Left forelimb (tissue), 1 donor: ENCODE results near the gene STK26.
"Not testable (repeated sequence)": the region's sequence is repeated elsewhere in the genome, so short reads cannot be mapped to it uniquely, and the experiment has no call there.

Experiments
- DNase-seq: peaks from one replicate; pipeline ENCODE4 v3.0.0-alpha.2; 2018; ENCODE audit warnings: low spot score

STK26 gene

DNA sequence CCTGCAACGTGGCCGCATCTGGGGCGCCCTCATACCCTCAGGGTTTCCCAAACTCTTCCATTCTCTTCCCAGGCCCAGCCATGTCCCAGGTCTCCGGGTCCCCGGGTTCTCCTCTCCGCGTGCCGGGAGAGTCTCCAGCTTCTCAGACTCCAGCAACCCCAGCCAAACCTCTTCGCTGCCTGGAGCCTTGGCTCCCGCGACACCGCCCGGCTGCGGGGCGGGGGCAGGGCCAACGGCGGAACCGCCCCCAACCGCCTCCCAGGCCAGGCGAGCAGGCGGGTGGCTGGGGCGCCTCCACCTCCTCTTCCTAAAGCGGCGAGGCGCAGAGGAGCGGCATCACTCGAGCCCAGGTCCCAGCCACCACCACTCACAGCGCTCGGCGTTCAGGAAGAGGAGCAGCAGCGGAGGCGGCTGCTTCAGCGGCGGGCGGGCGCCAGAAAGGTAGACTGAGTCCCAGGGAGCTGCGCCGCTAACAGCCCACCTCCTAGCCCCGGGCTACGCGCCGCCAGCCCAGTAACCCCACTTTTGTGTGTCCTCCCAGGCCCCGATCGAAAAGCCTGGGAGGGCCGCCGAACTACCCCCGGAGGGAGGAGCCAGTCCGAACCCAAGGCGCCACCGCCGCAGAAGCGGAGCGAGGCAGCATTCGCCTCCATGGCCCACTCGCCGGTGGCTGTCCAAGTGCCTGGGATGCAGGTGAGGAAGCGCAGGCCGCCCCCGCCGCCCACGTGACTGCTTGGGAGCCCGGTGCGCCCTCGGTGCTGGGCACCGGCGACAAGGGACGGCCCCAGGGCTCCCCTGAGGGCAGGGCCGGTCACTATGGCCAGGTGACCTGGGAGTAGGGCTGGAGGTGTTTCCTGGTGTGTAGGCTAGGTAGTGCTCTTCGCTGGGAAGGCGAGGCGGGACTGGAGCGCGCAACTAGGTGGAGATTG lies at the start of gene STK26:
TSS of gene STK26 (plus strand) at position 336 of the 929 bp plus-strand sequence. CDS start at position 652, 316 bp downstream.
- DNase-seq = peak; percentile 85

- no peak for DNase-seq
Measured at GRCh38 chrX:131975851-131976250, 47.3 kb upstream of the STK26 start.

DNA sequence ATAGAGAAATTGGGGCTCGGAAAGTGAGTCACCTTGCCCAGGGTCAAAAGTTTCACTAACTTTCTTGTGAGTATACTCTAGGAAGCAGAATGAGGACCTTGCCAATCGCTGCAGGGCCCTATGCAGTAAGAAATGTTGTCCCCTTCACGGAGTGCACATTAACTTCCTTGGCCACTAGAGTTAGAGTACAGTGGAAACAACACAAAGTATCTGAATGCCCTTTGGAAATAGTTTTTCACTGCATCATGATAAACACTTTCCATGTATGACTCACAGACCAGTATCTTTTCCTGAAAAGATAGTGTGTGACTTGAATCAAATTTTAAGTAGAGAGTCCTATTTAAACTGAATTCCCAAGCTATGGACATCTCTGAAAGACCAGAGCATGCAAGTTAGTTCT lies 45.5 kb upstream of the STK26 start:
- no peak for DNase-seq

DNA sequence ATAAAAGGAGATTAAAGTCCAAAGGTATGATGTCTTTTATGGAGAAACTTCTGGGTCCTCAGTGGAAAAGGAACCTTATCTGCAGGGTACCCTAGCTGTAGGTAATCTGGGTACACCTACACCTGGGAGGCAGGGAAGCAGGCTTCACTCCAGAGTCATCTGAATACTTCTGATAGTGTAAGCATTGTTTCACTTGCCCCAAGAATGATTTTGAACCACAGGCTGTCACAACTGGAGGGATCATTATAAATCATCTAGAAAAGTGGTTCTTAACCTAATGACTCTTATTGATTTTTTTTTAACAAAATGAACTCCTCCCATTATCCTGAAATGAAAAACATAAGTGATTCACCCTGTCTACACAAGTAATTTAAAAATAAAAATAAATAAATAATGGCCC lies 44.0 kb upstream of the STK26 start:
- no peak for DNase-seq

- DNase-seq = no peak
Measured at GRCh38 chrX:131985526-131986049, 37.5 kb upstream of the STK26 start.

- DNase-seq = no peak
Measured at GRCh38 chrX:131987252-131987651, 35.9 kb upstream of the STK26 start.

- no peak for DNase-seq
Measured at GRCh38 chrX:131988236-131988635, 34.9 kb upstream of the STK26 start.

DNA sequence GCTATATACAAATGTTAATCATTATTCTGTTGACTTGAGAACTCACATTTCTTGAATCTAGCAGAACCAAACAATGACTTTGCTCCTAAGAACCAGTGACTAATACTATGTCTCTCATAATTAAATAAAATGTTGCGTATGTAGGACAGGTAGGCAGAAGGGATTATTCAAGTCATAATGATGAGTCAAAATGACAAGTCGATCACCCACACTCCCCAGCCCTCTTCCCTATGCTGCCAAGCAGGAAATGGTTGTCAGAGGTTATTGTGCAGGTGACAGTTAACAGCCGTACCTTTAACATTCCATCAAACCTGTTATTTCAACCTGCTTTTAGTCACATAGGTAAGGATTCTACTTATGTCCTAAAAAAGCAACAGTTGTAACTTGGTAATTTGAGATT lies 22.0 kb upstream of the STK26 start:
- DNase-seq = no peak

GRCh38 chrX:132004728-132005127 lies 18.4 kb upstream of the STK26 start:
- no peak for DNase-seq

GRCh38 chrX:132009350-132009749 lies 13.8 kb upstream of the STK26 start:
- no peak for DNase-seq

GRCh38 chrX:132010213-132010612 lies 12.9 kb upstream of the STK26 start:
- DNase-seq = not testable (repeated sequence)

- DNase-seq = no peak
Measured at GRCh38 chrX:132015875-132016274, 7.2 kb upstream of the STK26 start.

DNA sequence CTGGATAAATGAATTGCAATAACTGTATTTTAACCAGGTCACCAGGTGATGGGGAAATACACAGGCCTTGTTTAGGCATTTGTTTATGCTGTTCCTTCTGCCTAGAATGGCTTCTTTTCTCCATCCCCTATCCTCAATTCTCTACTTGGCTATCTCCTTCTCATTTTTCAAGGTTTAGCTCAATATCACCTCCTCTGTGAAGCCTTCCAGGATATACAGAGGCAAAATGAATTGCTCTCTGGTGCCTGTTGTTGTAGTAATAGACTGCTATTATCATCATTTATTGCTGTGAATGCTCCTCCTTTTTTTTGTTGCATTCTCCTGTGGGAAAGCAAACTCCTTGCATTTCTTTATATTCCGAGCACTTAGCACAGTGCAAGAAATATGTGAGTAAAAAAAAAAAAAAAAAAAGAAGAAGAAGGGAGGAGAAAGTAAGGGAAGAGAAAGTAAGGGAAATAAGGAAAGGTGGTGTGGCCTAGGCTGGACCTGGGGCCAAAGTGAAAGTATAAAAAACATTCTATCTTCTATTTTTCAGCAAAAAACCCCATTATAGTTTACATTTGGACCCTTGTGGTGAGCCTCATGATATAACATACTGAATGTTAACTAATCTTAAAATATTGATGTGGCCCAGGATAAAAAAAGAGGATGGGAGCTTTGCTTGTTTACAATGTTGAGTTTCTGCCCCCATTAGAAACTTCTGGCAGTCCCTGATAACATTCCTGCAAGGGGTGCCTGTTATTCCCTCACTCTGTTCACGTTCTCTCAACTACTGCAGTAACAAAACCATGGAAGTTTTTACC lies 6.3 kb upstream of the STK26 start:
- no peak for DNase-seq

DNA sequence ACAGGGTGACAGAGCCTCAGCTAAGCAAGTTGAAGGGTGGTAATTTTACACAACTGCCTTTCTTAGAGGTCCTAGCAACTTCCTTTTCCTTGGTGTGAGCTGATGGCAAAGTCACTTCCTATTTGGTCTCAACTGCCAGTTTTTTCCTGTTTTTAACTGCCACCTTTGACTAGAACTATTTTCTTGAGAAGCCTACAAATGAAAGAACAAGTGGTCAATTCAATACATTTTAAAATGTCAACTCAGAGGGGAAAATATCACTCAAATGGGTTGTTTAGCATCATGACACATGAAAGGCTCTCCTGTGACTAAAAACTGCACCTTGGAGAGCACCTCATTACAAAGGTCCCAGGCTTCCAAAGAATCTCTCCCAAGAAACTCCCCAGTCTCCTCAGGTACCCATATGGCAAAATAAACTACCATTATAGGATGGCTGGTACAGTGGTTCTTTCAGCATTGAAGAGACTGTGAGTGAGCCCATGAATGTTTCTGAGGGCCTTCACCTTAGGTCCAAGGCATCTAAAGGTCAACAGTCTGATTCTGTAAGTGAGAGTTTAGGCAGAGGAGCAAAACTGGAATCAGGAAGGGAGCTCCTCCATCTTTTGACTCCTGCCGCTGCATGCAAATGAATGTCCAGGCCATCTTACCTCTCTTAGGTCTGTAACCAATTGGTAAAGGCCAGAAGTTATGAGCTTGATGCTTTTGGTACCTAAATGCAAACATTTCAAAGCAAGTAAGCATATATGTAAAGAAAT lies 5.5 kb upstream of the STK26 start:
- DNase-seq = no peak

- no peak for DNase-seq
Measured at GRCh38 chrX:132022198-132022966, 720 bp upstream of the STK26 start.

DNA sequence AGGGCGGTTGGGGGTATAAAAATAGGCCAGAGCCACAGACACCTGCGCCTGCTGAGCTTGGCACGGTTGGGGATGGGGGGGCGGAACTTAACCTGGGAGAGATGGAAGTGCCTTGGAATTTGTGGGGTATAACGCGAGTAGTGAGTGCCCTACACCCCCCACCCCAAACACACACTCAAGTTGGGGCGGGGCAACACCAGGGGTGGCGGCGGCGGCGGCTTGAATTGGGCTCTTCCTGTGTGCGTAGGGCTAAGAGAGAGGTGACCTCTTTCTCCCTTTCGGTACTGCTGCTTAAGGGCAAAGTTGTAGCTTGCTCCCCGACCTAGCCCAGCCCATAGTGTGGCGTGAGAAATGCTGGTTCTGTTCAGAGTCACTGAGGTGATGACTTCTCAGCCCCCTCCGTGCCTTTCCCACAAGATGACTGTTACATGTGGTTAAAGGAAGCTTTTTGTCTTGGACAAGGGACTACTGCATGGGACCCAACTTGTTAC lies 839 bp downstream of the STK26 start:
- no peak for DNase-seq

- no peak for DNase-seq
Measured at GRCh38 chrX:132025041-132025440, 1.9 kb downstream of the STK26 start.

GRCh38 chrX:132030264-132030663 lies 7.2 kb downstream of the STK26 start:
- no peak for DNase-seq

DNA sequence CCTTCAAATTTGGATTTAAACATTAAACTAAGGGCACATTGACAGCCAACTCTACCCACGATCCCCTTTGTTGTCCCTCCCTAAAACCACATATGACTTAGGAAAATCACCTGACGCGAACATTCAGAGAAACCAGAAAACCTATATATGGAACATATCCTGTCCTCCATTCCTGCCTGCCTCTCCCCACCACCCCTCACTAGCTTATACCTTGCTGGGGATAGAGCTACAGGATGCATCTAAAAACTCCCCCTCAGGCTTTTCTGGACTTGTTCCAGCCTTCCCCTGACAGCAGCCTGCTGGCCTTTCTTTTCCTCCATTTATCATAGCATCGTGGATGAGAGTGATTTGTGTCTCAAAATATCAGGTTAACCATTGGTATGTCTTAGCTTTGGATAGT lies 8.8 kb downstream of the STK26 start:
- no peak for DNase-seq

GRCh38 chrX:132033166-132033565 lies 10.1 kb downstream of the STK26 start:
- no peak for DNase-seq

GRCh38 chrX:132034648-132035047 lies 11.5 kb downstream of the STK26 start:
- no peak for DNase-seq
